ENCODE measurements around the gene ANKRD9.
"Not testable (repeated sequence)": the region's sequence is repeated elsewhere in the genome, so short reads cannot be mapped to it uniquely, and the experiment has no call there.

Gene ANKRD9

GRCh38 chr14:102537981-102538601 lies 28.5 kb upstream of the ANKRD9 start:
- no peak for DNase-seq

DNA sequence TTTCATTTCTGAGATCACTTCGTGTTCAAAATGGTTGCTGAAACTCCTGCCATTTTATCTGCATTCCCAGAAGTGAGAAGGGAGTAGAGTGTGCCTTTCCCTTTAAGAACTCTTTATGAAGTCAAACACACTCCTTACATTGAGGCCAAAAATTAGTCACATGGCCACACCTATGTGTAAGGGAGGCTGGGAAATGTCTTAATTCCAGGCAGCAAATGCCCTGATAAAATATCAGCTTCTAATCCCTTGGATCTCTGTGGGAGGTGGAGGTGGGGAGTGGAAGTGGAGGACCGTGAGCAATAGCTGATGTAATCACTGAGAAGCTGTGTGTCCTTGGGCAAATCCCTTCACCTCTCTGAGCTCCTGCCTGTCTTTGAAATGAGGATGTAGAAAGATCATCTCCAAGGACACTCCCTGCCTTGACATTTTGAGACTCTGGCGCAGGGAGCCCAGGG lies 22.7 kb upstream of the ANKRD9 start:
- no peak for DNase-seq

GRCh38 chr14:102530828-102531478 lies 21.4 kb upstream of the ANKRD9 start:
- no peak for DNase-seq

DNA sequence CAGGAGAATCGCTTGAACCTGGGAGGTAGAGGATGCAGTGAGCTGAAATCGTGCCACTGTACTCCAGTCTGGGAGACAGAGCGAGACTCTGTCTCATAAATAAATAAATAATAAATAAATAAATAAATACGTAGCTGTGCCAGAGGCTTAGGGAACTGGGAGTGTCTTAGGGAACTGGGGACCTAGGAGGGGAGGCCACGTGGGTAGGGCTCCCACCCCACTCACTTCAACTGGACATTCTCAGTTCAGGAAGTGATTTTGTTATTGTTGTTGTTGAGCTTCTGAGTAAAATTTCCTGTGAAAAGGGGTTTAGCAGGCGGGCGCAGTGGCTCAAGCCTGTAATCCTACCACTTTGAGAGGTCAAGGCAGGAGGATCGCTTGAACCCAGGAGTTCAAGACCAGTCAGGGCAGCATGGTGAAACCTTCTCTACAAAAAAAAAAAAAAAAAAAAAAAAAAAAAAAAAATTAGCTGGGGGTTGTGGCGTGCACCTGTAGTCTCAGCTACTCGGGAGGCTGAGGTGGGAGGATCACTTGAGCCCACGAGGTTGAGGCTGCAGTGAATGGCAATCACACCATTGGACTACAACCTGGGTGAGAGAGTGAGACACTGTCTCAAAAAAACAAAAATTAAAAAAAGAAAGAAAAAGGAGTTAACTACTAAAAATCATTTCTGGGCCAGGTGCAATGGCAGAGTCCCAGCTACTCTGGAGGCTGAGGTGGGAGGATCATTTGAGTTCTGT lies 19.0 kb upstream of the ANKRD9 start:
- DNase-seq = no peak

GRCh38 chr14:102525929-102526497 lies 16.4 kb upstream of the ANKRD9 start:
- no peak for DNase-seq

DNA sequence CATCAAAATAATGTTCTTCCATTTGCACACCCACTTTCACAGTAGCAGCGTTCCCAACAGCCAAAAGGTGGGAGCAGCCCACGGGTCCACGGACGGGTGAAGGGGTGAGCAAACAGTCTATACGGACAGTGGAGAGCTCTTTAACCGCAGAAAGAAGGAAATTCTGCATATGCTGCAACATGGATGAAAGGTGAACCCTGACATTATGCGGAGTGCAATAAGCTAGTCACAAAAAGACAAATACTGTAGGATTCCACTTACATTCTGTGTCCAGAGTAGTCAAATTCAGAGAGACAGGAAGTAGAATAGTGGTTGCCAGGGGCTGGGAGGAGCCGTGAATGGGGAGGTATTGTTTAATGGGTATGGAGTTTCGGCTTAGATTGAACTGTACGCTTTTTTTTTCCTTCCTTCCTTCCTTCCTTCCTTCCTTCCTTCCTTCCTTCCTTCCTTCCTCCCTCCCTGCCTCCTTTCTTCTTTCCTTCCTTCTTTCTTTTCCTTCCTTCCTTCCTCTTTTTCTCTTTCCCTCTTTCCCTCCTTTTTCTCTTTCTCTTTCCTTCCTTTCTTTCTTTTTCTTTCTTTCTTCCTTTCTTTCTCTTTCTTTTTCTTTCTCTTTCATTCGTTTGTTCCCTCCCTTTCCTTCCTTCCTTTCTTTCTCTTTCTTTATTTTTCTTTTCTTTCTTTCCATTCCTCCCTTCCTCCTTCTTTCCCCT lies 15.8 kb upstream of the ANKRD9 start:
- no peak for DNase-seq

- DNase-seq = peak; percentile 75 to 90
Measured at GRCh38 chr14:102524451-102525218, 15.1 kb upstream of the ANKRD9 start.

- DNase-seq = no peak
Measured at GRCh38 chr14:102523569-102524450, 14.2 kb upstream of the ANKRD9 start.

GRCh38 chr14:102523200-102523568 lies 13.6 kb upstream of the ANKRD9 start:
- no peak for DNase-seq

DNA sequence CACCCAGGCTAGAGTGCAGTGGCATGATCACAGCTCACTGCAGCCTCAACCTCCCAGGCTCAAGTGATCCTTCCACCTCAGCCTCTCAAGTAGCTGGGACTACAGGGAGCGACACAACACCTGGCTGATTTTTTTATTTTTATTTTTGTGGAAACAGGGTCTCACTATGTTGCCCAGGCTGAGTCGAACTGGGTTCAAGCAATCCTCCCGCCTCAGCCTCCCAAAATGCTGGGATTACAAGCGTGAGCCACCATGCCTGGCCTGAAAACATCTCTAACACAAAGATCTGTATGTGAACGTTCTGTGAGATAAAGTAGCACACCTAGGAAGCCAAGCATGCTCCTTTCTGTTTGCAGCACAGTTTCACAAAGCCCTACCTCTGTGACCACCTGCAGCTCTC lies 10.1 kb upstream of the ANKRD9 start:
- not testable (repeated sequence) for DNase-seq

GRCh38 chr14:102518063-102518648 lies 8.6 kb upstream of the ANKRD9 start:
- no peak for DNase-seq

- no peak for DNase-seq
Measured at GRCh38 chr14:102517392-102518062, 8.0 kb upstream of the ANKRD9 start.

- peak in 1 of 2 donors; percentile 71 for DNase-seq
Measured at GRCh38 chr14:102516531-102517391, 7.2 kb upstream of the ANKRD9 start.

DNA sequence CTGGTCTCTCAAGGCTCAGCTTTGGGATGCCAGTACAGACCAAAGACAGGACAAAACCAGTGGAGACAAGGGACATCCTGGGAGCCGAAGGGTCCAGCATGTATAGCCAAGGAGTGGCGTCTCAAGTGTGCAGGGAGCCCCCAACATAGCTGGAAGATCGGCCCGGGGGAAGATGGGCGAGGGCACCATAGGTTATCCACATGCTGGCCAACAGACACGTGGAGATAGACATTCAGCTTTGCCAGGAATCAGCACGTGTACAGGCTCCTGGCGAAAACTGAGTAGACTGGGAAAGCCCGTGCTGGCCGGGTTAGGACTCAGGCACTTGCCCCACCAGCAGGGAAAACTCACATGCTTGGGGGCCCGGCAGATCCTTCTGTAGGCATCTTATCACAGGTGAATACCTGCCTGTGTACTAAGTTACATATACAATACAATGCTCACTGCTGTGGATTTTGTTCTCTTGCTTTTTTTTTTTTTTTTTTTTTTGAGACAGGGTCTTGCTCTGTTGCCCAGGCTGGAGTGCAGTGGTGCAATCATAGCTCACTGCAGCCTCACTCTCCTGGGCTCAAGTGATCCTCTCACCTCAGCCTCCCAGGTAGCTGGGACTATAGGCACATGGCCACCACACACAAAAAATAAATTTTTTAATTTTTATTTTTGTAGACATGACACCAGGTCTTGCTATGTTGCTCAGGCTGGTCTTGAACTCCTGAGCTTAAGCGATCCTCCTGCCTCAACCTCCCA lies 5.6 kb upstream of the ANKRD9 start:
- no peak for DNase-seq

- DNase-seq = no peak
Measured at GRCh38 chr14:102513899-102514772, 4.6 kb upstream of the ANKRD9 start.

DNA sequence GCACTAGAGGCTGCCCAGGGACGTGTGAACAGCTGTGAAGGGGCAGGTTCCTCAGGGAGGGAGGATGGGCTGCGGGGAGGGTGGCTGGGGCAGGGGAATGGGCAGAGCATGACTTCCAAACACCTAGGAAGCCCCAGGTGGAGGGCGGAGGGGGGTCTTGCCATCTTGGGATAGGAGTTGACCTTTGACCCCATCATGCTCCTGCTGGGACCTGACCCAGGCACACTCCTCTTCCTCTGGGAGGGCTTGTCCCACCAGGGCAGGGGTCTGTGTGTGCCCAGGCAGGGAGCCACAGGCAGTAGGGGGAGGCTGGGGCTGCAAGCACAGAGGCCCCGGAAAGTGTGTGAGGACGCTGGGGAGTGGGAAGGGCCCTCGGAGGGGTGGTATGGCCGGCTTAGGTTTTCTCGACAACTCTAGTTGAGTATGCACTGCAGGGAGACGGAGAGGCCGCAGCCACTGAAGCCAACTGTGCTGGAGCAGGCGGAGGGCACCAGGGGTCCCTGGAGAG lies 3.3 kb upstream of the ANKRD9 start:
- DNase-seq = no peak

GRCh38 chr14:102511538-102511937 lies 2.0 kb upstream of the ANKRD9 start:
- no peak for DNase-seq
